Measurements from ENCODE around the gene PDE9A.

DNA sequence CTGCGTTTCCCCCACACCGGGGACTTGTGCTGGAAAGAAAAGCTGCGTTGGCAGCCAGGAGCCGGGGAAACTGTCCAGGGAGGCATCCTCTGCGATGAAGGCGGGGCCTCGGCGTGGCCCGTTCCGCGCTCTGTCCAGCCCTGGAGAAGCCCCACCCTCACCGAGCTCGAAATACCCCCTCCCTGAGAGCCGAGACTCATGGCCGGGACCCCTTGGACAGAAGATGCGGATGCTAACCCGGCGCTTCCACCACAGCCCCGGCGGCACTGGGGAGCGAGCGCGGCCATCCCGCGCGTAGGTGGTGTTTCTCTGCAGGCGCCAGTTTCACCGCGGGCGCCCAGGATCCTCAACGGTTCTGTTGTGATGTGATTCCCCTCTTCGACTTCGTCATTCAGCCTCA lies 31.6 kb downstream of the PDE9A start:
- TF ChIP-seq, protein P1, sequence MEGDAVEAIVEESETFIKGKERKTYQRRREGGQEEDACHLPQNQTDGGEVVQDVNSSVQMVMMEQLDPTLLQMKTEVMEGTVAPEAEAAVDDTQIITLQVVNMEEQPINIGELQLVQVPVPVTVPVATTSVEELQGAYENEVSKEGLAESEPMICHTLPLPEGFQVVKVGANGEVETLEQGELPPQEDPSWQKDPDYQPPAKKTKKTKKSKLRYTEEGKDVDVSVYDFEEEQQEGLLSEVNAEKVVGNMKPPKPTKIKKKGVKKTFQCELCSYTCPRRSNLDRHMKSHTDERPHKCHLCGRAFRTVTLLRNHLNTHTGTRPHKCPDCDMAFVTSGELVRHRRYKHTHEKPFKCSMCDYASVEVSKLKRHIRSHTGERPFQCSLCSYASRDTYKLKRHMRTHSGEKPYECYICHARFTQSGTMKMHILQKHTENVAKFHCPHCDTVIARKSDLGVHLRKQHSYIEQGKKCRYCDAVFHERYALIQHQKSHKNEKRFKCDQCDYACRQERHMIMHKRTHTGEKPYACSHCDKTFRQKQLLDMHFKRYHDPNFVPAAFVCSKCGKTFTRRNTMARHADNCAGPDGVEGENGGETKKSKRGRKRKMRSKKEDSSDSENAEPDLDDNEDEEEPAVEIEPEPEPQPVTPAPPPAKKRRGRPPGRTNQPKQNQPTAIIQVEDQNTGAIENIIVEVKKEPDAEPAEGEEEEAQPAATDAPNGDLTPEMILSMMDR (conservative IDR thresholded peaks at IDR 0.05), result no peak
- no peak for TF ChIP-seq EZH2 (IDR thresholded peaks at IDR 0.05; ENCODE audit: low read depth)
